GM19351 (cell line): ENCODE data around the gene PPHLN1.

Experiments
- ATAC-seq: cut with Tn5 transposase; IDR thresholded peaks from one replicate; pipeline ENCODE4 v1.9.1; 2021; ENCODE audit warnings: mild to moderate bottlenecking, moderate library complexity; ENCODE audit not compliant: unreplicated experiment

The PPHLN1 gene, protein sequence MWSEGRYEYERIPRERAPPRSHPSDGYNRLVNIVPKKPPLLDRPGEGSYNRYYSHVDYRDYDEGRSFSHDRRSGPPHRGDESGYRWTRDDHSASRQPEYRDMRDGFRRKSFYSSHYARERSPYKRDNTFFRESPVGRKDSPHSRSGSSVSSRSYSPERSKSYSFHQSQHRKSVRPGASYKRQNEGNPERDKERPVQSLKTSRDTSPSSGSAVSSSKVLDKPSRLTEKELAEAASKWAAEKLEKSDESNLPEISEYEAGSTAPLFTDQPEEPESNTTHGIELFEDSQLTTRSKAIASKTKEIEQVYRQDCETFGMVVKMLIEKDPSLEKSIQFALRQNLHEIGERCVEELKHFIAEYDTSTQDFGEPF

DNA sequence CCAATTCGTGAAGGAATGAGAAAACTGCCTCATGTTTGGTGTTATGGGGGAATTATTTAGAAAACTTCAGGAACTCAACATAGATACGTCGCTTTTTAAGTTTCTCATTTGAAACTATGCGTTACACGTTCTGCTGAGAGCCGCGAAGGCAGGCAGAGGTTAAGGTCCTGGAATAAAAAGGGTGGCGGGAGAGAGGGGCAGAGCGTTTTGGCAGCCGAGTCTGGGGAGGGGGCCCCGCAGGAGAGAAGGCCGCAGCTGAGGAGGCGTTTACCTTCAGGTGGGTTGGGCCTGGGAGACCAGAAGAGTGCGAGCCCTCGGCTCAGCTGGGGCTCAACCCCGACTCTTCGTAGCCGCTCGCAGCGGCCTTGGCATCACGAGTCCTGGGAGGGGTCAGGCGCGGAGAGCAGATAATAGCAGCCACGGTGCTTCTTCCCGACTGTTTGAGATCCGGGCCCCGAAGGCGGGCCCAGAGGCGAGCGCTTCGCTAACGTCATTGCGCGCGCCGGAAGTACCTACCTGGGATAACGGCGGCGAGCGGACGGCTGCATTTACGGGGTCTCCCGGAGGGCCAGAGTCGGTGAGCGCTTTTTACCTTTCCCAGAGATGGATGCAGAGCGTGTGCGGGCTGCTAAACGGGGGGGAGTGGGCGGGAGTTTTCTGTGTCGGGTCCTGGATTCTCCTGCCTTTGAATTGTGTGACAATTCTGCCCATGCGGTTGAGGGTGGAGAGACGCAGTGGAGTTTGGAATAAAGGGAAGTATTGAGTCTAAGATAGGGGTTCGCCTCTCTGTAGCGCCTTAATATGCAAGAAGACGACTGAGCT is at the start of gene PPHLN1, which contains the start of gene ZCRB1:
PPHLN1 (plus strand) TSS at position 515 of the 822 bp plus-strand sequence. CDS start 9,736 bp downstream, outside the sequence.
ZCRB1 (minus strand) TSS at position 442 of the 822 bp plus-strand sequence. CDS start 1,992 bp downstream, outside the sequence.
- ATAC-seq, result peak; percentile 92

DNA sequence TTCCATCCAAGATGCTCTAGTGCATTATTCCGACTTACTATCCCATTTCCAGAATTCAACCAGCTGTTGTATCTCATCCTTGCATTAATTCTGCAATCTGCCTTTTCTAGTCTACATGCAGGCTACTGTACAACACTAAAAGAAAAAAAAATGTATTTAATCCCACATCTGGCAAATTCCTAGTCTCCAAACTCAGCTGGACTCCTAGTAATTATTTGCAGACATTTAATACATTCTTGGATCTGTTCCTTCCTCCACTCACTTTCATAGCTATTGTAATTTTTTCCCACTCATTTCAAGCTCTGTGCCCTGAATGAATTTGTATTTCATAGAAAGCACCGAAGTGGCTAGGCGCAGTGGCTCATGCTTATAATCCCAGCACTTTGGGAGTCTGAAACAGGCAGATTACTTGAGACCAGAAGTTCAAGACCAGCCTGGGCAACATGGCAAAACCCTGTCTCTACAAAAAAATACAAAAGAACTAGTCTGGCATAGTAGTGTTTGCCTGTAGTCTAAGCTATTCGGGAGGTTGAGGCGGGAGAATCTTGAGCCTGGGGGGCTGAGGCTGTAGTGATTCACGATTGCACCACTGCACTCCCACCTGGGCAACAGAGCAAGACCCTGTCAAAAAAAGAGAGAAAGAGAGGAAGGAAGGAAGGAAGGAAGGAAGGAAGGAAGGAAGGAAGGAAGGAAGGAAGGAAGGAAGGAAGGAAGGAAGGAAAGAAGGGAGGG is 48.4 kb upstream of the PPHLN1 start:
- ATAC-seq, result no peak

DNA sequence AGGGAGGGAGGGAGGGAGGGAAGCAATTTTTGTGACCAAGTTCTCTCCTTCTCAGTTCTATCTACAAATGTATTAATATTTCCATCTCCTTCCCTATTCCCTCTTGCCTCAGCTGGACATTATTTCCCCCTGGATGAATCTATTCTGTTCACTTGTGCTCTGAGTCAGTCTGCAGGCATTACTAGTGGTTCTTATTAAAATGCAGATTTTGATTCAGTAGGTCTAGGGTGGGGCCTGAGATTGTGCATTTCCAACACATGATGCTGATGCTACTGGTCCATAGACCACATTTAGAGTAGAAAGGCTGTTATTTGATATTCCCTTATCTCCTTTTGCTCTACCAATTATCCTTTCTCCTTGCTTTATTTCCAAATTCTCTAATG is 47.8 kb upstream of the PPHLN1 start:
- no peak for ATAC-seq

DNA sequence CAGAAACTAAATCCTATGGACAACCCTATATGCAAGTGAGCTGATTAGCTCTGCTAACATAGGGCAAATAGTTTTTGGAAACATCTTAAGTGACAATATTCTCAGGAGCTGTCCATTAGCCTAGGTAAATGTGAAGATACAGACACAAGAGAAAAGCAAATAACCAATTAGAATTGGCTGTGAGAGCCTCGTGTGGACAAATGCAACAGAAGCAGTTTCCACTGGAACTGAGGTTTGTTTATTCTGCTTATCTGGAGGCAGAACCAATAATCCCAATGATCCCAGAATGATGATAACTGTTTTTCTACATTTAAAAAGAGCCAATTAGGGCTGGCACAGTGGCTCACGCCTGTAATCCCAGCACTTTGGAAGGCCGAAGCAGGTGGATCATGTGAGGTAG is 44.7 kb upstream of the PPHLN1 start:
- no peak for ATAC-seq

DNA sequence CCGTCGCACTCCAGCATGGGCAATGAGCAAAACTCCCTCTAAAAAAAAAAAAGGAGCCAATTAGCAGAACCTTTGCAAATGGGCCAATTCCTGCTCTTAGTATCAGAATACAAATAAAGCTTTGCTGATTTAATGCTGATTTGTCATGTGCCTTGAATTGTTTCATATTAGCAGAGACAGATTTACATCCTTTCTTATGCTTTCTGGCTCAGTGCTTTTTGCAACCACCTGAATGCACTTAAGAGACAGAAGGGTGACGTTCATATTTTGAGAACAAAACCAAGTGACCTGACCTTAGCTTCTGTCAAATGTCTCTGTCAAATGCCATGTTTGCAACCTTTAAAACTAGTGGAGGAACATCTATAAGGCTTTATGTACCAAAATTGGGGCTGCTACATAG is 44.1 kb upstream of the PPHLN1 start:
- no peak for ATAC-seq

DNA sequence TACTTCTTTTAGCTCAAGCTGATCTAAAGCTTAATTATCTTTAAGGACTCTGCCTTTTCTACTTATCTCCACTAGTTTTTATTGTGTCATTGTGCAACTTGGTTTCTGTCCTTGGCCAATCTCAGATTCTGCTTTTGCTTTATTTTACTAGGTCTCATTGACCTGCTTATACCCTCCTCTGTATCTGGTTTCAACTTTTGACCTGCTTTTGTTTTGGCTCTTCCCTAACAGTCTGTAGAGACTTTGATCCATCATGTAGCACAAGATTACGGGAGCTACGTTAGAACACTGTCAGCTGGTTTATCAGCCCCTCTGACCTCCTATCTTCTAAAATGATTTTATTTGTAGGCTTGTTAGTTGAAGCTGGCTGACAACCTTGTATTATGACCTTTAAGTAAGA is 43.7 kb upstream of the PPHLN1 start:
- ATAC-seq, result no peak

DNA sequence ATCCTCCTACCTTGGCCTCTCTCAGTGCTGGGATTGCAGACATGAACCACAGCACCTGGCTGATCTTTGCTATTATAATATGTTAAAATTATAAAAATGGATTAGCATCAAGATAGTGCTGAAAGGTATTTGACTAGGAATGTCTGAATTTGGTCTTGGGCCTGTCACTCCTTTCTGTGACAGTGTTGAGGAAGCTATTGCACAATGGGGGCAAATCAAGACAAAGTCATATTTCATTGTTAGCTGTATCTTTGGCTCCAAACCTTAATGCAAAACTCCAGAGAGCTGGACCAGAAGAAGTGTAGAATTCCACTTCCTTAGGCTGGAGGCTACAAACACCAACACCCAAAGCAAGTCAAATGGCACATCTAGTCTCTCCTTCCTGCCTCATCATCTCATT is 42.2 kb upstream of the PPHLN1 start:
- ATAC-seq, result peak; percentile 35

DNA sequence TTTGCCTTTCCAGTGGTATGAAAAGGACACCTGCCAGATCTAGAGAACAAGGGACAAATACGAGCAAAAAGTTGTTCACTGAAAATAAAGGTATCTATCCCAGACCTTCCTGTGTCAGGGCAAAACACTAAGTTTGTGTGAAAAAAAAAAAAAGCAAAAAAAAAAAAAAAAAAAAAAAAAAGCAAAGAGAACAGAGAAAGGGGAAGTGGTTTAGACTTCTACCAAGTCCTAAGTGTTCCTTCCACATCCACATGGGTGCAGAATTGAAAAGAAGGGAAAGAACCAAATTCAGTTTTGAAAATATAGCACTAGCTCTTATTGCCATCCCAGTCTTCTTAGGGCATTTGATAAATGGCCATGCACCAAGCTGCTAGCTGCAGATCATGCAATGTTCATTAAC is 41.8 kb upstream of the PPHLN1 start:
- peak; percentile 66 for ATAC-seq

DNA sequence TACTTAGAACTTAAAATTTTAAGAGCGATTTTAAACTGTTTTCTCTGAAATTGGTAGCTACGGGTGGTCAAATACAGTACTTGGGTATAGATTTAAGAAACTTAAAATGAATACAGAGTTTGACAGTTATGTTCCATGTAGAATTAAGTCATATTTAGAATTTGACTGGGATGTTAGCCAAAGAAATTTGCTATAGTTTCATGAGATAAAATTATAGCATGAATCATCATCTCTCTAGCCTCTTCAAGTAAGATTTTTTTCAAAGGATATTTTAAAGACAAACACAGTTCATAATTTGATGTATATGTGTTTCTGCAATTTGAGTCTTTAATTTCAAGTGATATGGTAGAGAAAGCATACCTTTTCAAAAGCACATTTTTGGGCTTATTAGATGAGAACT is 41.1 kb upstream of the PPHLN1 start:
- ATAC-seq, result no peak

DNA sequence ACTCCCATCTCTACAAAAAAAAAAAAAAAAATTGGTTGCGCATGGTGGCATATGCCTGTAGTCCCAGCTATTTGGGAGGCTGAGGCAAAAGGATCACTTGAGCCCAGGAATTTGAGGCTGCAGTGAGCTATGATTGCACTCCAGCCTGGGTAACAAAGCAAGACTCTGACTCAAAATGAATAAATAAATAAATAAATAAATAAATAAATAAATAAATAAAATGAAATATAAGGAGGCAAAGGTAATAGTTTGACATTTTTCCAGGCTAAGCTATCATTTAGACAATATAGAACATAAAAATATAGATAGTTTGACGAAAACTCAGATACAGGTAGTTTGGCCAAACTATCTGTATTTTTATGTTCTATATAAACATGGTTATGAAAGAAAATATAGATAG is 40.5 kb upstream of the PPHLN1 start:
- no peak for ATAC-seq

DNA sequence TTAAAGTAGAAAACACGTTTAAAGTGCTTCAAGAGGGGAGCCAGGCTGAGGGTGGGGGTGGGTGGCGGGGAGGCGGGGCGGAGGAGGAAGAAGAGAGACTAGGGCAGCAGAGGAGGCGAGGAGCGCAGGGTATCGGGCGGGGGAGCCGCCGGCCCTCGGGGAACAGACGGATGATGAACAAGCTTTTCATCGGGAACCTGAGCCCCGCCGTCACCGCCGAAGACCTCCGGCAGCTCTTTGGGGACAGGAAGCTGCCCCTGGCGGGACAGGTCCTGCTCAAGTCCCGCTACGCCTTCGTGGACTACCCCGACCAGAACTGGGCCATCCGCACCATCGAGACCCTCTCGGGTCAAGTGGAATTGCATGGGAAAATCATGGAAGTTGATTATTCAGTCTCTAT is 39.2 kb upstream of the PPHLN1 start:
- ATAC-seq, result no peak

DNA sequence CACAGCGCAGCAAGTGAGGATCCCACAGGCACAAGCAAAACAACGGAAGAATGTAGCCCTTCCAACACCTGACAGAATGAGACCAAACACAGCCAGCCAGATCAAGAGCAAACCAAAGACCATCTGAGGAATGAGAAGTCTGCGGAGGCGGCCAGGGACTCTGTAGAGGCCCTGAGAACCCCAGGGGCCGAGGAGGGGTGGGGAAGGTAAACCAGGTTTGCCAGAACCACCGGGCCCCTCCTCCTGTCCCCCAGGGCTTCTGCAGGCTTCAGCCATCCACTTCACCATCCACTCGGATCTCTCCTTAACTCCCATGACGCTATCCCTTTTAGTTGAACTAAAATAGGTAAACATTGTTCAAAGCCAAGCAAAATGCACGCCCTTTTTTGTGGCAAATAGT is 37.4 kb upstream of the PPHLN1 start:
- ATAC-seq, result no peak

DNA sequence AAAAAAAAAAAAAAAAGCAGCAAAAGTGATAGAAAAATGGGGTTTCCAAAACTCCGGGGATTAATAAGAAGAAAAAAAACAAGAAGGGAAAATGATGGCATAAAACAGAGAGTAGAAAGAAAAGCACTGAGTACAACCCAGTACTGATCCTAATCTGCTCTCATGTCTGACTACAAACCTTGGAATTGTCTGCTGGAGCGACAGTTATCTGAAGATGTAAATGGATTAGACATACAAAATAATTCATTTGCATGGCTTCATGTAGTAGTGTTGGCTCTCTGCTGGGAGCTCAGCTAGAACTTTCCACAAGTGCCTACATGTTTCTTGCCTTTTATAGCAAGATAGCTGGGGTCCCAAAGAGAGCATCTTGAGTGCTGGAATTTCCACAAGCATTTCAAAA is 34.3 kb upstream of the PPHLN1 start:
- no peak for ATAC-seq

DNA sequence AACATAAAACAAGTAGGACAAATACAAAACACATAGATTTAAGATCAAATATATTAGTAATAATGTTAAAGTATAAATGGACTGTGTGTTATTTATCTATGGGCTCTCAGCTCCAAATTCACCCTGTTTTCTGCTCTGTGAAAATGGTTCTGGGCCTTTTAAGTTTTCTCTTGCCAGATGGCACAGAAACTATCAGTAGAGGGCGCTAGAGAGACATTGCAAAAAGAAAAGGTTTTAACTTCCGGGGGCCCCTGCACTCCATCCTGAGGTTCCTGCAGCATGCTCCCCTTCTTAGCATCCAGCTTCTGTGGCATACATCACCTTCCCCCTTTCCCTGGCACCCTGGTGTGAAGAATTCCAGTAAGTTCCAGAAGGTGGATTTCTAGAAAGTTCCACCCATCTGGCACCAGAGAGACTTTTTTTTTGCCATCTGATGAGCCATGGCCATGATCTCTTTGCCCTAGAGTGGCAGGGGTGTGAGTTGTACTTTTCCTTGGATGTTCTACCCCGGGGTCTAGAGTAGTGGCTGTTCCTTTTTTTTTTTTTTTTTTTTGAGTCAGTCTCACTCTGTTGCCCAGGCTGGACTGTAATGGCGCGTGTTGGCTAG is 29.4 kb upstream of the PPHLN1 start:
- no peak for ATAC-seq

DNA sequence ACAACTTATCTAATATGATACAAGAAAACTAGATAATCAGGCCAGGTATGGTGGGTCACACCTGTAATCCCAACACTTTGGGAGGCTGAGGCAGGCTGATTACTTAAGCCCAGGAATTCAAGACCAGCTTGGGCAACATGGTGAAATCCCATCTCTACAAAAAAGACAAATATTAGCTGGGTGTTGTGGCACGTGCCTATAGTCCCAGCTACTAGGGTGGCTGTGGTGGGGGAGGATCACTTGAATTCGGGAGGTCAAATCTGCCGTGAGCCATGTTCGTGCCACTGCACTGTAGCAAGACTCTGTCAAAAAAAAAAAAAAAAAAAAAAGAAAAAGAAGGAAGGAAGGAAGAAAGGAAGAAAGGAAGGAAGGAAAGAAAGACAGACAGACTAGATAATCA is 27.1 kb upstream of the PPHLN1 start:
- no peak for ATAC-seq

DNA sequence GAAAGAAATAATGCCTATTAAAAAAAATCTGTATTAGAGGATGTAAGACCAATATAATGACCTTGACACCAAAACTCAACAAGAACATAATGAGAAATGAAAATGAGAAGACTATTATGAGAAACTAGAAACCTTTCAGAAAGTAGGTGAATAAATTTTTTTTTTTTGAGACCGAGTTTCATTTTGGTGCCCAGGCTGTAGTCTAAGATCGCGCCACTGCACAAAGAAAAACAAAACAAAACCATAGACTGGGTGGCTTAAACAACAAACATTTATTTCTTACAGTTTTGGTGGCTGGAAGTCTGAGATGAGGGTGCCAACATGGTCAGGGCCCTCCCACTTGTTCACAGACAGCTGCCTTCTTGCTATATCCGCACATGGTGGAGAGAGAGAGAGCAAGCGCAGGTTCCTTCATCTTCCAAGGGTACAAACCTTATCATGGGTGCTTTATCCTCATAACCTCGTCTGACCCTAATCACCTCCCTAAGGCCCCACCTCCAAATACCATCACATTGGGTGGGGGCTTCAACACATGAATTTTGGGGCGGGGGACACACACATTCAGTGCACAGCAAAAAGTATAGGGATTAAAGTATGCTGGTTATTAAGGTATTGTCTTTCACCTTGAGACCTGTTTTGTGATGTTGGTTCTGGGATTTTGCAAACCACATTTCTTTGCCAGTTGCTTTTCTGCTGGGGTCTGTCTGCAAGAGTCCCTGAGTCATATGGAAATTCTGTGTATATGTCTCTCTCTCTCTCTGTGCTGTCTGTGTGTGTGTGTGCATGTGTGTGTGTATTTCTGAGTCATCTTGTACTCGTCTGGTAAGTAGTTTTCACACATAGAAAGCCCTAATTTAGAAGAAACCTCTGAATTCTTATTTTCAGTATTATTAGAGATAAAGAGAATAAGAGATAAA is 26.3 kb upstream of the PPHLN1 start:
- ATAC-seq, result peak; percentile 85

DNA sequence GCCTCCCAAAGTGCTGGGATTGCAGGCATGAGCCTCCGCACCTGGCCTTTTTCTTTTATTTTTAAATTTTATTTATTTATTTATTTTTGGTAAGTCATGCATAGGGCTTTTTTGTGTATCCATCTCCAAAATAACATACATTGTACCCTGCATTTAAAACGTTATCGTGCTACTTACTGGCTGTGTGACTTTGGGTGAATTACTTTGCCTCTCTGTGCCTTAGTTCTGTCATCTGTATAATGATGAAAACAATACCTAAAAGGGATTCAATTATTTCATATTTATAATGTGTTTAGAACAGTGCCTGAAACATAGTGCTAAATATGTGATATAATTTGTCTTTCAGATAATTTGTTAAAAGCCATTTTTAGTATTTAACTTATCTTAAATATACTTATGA is 19.7 kb upstream of the PPHLN1 start:
- ATAC-seq, result no peak

DNA sequence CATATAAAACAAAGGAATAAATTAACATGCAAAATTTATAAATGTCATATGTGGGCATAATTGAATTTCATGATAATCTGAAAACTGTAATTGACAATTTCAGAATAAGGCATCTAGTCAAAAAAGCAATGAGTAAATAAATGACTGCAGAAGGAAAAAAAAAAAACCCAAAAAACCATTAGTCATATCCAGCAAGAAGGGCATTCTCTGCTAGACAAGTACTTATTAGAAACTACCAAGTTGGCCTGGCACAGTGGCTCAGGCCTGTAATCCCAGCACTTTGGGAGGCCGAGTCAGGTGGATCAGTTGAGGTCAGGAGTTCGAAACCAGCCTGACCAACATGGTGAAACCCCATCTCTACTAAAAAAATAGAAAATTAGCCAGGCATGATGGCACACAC is 17.6 kb upstream of the PPHLN1 start:
- ATAC-seq, result no peak

DNA sequence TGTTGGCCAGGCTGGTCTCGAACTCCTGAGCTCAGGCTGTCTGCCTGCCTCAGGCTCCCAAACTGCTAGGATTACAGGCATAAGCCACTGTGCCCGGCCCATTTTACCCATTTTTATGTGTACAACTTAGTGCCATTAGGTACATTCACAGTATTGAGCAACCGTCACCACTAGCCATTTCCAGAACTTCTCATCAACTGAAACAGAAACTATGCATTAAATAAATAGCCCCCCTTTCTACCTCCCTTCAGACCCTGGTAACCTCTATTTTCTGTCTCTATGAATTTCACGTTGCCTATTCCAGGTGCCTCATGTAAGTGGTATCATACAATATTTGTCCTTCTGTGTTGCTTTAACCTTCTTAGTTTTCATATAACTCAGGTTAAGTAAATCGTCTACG is 16.0 kb upstream of the PPHLN1 start:
- ATAC-seq, result no peak

DNA sequence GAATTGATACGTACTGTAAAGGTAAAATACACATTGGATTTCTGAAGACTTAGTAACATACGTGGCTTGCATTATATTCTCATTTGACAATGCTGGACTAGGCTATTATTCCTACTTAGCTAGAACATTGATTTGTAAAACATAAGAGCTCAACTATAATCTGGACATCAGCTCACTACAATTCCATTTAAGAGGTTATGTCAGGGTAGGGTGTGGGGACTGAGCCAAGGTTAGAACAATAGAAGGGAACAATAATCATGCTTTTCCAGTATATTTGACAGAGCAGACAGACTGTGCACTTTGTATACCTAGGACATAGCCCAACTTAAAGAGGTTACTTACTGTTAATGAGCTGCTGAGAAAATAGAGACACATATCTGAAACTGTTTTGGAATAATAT is 10.9 kb upstream of the PPHLN1 start:
- no peak for ATAC-seq
